ENCODE data around the gene SSTR1.

Gene SSTR1

GRCh38 chr14:38207736-38208617 is at the start of gene SSTR1:
Gene SSTR1 (plus strand): TSS chr14:38207904. CDS start chr14:38209390, 1,486 bp downstream.
- H3K9me3 ChIP-seq (ENCODE audit: insufficient read depth, low read length) = peaks cover 9% of the 10 kb centered on the region; the same call in 1 of the 2 replicates
- no peak within 1 kb of the TSS for H3K4me3 ChIP-seq (ENCODE audit: insufficient read depth, low read length, poor library complexity, severe bottlenecking)
- no peaks in the 10 kb centered on the region; the same call in 1 of the 2 replicates for H3K9me2 ChIP-seq (replicated peaks; ENCODE audit: insufficient read depth, low read length)
- H3K9ac ChIP-seq (ENCODE audit: low read length) = no peak within 1 kb of the TSS
- H3K4me2 ChIP-seq (ENCODE audit: low read depth, low read length, poor library complexity, severe bottlenecking) = no peak within 1 kb of the TSS
- no peak within 1 kb of the TSS for H3K27ac ChIP-seq (ENCODE audit: low read depth, low read length)
- no peaks in the 10 kb centered on the region for H3F3A ChIP-seq (ENCODE audit: insufficient read depth)
- H3K36me3 ChIP-seq (ENCODE audit: low read length) = no peaks in the 10 kb centered on the region
- H3K79me2 ChIP-seq (ENCODE audit: insufficient read depth, low read length) = no peaks in the 10 kb centered on the region
- no peaks in the 10 kb centered on the region for H4K20me1 ChIP-seq (ENCODE audit: low read depth, low read length)
- TF ChIP-seq EZH2phosphoT487 (conservative IDR thresholded peaks at IDR 0.05; ENCODE audit: low read length) (no peak), CTCF (IDR thresholded peaks at IDR 0.05; ENCODE audit: insufficient read depth, low read length, poor library complexity, severe bottlenecking) (no peak)
- H3K27me3 ChIP-seq (ENCODE audit: low read length) = no peaks in the 10 kb centered on the region
- no peak within 1 kb of the TSS for H2AFZ ChIP-seq (ENCODE audit: low read depth, low read length, severe bottlenecking)

GRCh38 chr14:38158468-38158867 is 49.2 kb upstream of the SSTR1 start:
- Histone ChIP-seq H3F3A (ENCODE audit: insufficient read depth) (no peaks in the 10 kb centered on the region), H2AFZ (ENCODE audit: low read depth, low read length, severe bottlenecking) (no peak overlapping the region), H3K4me2 (ENCODE audit: low read depth, low read length, poor library complexity, severe bottlenecking) (no peak overlapping the region), H3K36me3 (ENCODE audit: low read length) (no peaks in the 10 kb centered on the region), H3K27me3 (ENCODE audit: low read length) (no peaks in the 10 kb centered on the region), H3K9ac (ENCODE audit: low read length) (no peak overlapping the region), H3K9me2 (replicated peaks; ENCODE audit: insufficient read depth, low read length) (no peaks in the 10 kb centered on the region), H4K20me1 (ENCODE audit: low read depth, low read length) (no peaks in the 10 kb centered on the region), H3K79me2 (ENCODE audit: insufficient read depth, low read length) (no peaks in the 10 kb centered on the region), H3K4me3 (ENCODE audit: insufficient read depth, low read length, poor library complexity, severe bottlenecking) (no peak overlapping the region), H3K27ac (ENCODE audit: low read depth, low read length) (no peak overlapping the region), H3K9me3 (ENCODE audit: insufficient read depth, low read length) (no peaks in the 10 kb centered on the region)
- no peak for TF ChIP-seq CTCF (IDR thresholded peaks at IDR 0.05; ENCODE audit: insufficient read depth, low read length, poor library complexity, severe bottlenecking)
- TF ChIP-seq EZH2phosphoT487 (conservative IDR thresholded peaks at IDR 0.05; ENCODE audit: low read length) = no peak

GRCh38 chr14:38168416-38168815 is 39.3 kb upstream of the SSTR1 start:
- Histone ChIP-seq H3K9ac (ENCODE audit: low read length) (no peak overlapping the region), H3K36me3 (ENCODE audit: low read length) (no peaks in the 10 kb centered on the region), H3K27me3 (ENCODE audit: low read length) (no peaks in the 10 kb centered on the region), H3K9me2 (replicated peaks; ENCODE audit: insufficient read depth, low read length) (no peaks in the 10 kb centered on the region), H3K4me3 (ENCODE audit: insufficient read depth, low read length, poor library complexity, severe bottlenecking) (no peak overlapping the region), H2AFZ (ENCODE audit: low read depth, low read length, severe bottlenecking) (no peak overlapping the region), H3K9me3 (ENCODE audit: insufficient read depth, low read length) (no peaks in the 10 kb centered on the region), H3K4me2 (ENCODE audit: low read depth, low read length, poor library complexity, severe bottlenecking) (no peak overlapping the region), H3F3A (ENCODE audit: insufficient read depth) (no peaks in the 10 kb centered on the region), H3K27ac (ENCODE audit: low read depth, low read length) (no peak overlapping the region), H4K20me1 (ENCODE audit: low read depth, low read length) (no peaks in the 10 kb centered on the region), H3K79me2 (ENCODE audit: insufficient read depth, low read length) (no peaks in the 10 kb centered on the region)
- TF ChIP-seq CTCF (IDR thresholded peaks at IDR 0.05; ENCODE audit: insufficient read depth, low read length, poor library complexity, severe bottlenecking) = no peak
- TF ChIP-seq EZH2phosphoT487 (conservative IDR thresholded peaks at IDR 0.05; ENCODE audit: low read length) = no peak
